Measurements from ENCODE around the gene XPO6.

The XPO6 gene

GRCh38 chr16:28064706-28065249 is 147.0 kb downstream of the XPO6 start:
- ChIA-PET POLR2A (no interaction called here), CTCF (interaction anchor here (0.6 to 1.7 kb wide), 5 partner anchors 12 to 433 kb away, joined by 3 to 7 read pairs (median 4); no protein-coding TSS in a partner anchor)
- Histone ChIP-seq H3K4me3 (ENCODE audit: low read depth, low read length) (no peak overlapping the region), H3K9me3 (ENCODE audit: control insufficient read depth, insufficient read depth, low read depth, low read length) (no peaks in the 10 kb centered on the region), H3K36me3 (ENCODE audit: control insufficient read depth in 2 of 2, insufficient read depth in 1 of 2, low read length in 2 of 2) (no peaks in the 10 kb centered on the region), H3K4me1 (ENCODE audit: control insufficient read depth, insufficient read depth, low read length) (no peaks in the 10 kb centered on the region; the same call in 1 of the 2 replicates), H3K27ac (ENCODE audit: extremely low read depth, low read depth, low read length) (no peak overlapping the region)
- no peak for TF ChIP-seq ZNF692 (tag by site-specific recombination; IDR thresholded peaks at IDR 0.05)
- TF ChIP-seq ZBTB26 (tag by site-specific recombination; optimal IDR thresholded peaks at IDR 0.05), result no peak
- TF ChIP-seq ZBTB21 (tag by site-specific recombination; IDR thresholded peaks at IDR 0.05), result no peak
- TF ChIP-seq ZNF701 (tag by site-specific recombination; IDR thresholded peaks at IDR 0.05), result no peak
- no peak for TF ChIP-seq ZBTB44 (tag by site-specific recombination; IDR thresholded peaks at IDR 0.05)
- no peak for TF ChIP-seq ZNF639 (tag by site-specific recombination; IDR thresholded peaks at IDR 0.05)
- TF ChIP-seq FEZF1 (tag by site-specific recombination; IDR thresholded peaks at IDR 0.05), result no peak
- no peak for TF ChIP-seq ZSCAN5A (tag by site-specific recombination; IDR thresholded peaks at IDR 0.05)
- no peak for TF ChIP-seq ZNF529 (tag by site-specific recombination; IDR thresholded peaks at IDR 0.05; ENCODE audit: insufficient replicate concordance)
- no peak for TF ChIP-seq ZNF26 (tag by site-specific recombination; IDR thresholded peaks at IDR 0.05)
- TF ChIP-seq AEBP2 (tag by site-specific recombination; IDR thresholded peaks at IDR 0.05; ENCODE audit: borderline replicate concordance), result no peak
- no peak for TF ChIP-seq ZNF366 (tag by site-specific recombination; conservative IDR thresholded peaks at IDR 0.05)
- TF ChIP-seq MYNN (tag by site-specific recombination; IDR thresholded peaks at IDR 0.05; ENCODE audit: borderline replicate concordance), result no peak
- TF ChIP-seq ZNF521 (tag by site-specific recombination; IDR thresholded peaks at IDR 0.05), result no peak
- no peak for TF ChIP-seq ZNF660 (tag by site-specific recombination; IDR thresholded peaks at IDR 0.05)
- TF ChIP-seq ZNF394 (tag by site-specific recombination; IDR thresholded peaks at IDR 0.05; ENCODE audit: borderline replicate concordance), result no peak
- no peak for TF ChIP-seq ZNF704 (tag by site-specific recombination; IDR thresholded peaks at IDR 0.05)

Measured in HEK293 (cell line).